ENCODE measurements around the gene KIF5B.

GRCh38 chr10:32023264-32023663, 33.0 kb downstream of the KIF5B start:
- no peak for TF ChIP-seq EZH2 (IDR thresholded peaks at IDR 0.05)
- TF ChIP-seq POLR2AphosphoS5 (IDR thresholded peaks at IDR 0.05; ENCODE audit: borderline replicate concordance, low read depth, low read length) = no peak
